ENCODE measurements around the gene SLC29A1. TPM values are rescaled to one million over a fixed set of nuclear protein-coding genes. Genes with fewer than 3 reads are reported as not detected.
A peak's percentile ranks its signal among the peaks of the same experiment; 100 is the strongest.
"Not testable (repeated sequence)": the region's sequence is repeated elsewhere in the genome, so short reads cannot be mapped to it uniquely, and the experiment has no call there.

SLC29A1 gene
- total RNA-seq, 1 donor from 2014 or later: 12.8 TPM

DNA sequence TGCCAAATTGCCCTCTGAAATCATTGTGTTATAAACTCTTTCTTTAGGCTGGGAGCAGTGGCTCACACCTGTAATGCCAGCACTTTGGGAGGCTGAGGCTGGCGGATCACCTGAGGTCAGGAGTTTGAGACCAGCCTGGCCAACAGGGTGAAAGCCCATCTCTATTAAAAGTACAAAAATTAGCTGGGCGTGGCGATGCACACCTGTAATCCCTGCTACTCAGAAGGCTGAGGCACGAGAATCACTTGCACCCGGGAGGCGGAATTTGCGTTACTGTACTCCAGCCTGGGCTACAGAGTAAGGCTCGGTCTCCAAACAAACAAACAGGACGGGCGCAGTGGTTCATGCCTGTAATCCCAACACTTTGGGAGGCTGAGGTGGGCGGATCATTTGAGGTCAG lies 27.0 kb upstream of the SLC29A1 start:
- not testable (repeated sequence) for ATAC-seq

DNA sequence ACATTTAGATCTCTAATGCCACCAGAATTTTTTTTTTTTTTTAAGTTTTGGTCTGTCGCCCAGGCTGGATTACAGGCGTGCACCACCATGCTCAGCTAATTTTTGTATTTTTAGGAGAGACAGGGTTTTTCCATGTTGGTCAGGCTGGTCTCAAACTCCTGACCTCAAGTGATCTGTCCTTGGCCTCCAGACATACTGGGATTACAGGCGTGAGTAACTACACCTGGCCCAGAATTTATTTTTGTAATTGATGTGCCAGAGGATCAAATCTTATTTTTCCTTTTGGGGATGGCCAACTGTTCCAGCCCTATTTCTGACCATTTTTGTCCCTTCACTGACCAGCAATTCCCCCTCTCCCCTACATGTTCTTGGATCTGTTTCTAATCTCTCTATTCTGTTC lies 24.7 kb upstream of the SLC29A1 start:
- ATAC-seq: no peak

DNA sequence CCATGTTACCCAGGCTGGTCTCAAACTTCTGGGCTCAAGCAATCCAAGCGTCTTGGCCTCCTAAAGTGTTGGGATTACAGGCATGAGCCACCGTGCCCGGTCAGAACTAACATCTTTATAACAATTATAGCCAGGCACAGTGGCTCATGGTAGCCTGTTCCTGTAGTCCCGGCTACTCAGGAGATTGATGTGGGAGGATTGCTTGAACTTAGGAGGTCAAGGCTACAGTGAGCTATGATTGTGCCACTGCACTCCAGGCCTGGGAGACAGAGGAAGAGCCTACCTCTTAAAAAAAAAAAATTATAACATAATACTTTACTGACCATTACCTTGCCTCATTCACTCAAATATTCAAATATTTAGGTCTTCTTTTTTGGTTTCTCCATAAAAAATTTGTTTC lies 23.5 kb upstream of the SLC29A1 start:
- ATAC-seq: no peak

DNA sequence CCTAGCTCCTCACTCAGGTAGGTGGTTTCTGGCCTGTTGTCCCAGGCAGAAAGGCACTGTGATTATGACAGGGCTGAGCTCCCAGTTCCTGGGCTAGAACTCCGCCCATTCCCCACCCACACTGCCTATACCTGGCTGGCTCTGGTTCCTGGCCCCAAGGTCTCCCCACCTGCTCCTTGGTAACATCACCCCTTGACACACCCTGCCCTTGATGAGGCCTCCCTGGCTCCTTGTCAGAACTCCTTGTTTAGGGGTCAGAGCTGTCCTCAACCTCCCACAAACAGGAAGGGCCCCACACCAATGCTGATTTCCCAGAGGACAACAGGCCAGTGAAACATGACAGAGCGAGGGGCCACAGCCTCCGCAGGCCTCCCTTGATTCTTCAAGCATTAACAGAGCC lies 22.2 kb upstream of the SLC29A1 start:
- peak; percentile 94 for ATAC-seq

DNA sequence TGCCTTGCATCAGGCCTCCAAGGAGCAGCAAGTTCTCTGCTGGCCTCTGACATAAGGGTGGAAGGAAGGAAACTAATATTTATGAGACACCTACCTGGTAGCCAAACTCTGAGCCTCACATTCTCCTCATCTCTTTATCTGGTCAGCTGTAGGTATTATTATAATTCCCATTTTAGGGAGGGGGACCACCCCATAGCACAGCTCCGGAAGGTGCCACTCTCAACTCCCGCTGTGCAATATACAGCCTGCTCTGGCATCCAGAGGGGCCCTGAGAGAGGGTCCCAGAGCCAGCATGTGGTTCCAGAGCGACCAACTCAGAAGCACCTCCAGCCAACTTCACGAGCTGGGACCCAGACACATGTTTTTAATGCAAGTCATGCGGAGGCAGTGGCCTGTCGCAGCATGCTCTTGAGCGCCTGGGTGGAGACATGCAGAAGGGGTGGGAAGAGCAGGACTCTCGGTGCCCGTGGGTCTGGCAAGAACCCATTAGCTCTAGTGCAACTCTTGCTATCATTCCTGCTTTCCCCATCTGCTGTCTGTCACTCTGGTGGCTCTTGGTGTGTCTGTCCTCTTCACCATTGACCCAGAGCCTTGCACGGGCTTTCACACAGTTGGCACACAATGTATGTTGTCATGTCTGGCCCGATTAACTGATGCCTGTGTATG lies 21.6 kb upstream of the SLC29A1 start:
- ATAC-seq: peak; percentile 89

DNA sequence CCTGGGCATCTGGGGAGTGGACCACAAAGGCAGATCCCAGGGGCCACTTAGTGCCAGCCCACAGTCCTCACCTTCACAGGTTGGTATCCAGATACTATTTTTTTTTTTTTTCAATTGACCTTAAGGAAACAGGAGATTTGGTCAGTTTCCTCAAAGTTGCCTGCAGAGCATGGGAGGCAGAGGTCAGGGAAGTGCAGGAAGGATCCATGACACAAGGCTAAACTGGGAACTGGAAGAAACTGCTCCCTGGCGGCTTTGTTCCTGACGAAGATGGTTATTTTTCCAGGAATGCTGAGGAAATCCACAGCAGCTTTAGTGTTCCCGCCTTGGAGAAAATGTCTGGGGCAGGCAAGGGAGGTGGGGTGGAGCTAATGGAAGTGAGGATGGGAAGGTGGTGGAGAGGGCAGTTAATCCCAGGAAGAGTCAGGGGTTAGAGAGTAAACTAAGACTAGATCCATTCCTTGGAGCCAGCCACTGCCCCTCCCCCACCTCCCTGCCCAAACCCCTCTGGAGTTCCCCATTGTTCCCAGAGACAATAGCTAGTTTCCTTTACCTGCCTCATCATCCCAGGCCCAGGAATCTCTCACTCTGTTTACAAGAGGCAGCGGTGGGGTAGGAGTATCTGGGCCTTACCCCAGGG lies 20.9 kb upstream of the SLC29A1 start:
- ATAC-seq: no peak

DNA sequence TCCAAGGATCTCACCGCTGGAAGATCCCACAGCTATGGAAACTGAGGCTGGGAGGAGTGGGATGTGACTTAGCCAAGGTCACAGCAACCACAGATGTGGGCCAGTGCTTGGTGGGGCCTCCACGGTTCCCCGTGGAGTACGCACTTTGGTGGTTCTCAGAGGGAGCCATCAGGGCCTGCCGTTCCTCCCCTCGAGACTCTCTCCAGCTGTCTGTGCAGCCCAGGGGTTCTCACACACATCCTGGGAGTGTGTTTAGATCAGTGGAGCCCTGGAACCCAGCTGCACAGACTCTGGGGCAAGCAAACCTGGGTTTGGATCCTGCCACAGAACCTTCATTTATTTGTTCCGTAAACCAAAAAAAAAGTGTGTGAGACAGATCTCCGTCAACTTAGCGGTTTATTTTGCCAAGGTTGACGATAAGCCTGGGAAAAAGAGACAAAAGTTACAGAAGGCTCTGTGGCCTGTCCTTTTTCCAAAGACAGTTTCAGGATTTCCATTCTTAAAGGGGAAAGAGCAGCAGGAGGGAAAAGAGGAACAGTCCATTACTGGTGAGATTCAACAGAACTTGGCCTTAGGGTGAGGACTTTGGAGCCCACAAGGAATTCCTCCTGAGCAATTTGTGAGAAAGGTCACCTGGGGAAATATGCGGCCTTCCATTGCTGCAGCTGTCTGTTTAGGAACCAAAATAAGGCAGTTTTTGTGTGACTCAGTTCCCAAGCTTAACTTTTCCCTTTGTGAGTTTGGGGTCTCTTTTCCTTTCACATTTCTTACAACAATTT lies 20.2 kb upstream of the SLC29A1 start:
- no peak for ATAC-seq

DNA sequence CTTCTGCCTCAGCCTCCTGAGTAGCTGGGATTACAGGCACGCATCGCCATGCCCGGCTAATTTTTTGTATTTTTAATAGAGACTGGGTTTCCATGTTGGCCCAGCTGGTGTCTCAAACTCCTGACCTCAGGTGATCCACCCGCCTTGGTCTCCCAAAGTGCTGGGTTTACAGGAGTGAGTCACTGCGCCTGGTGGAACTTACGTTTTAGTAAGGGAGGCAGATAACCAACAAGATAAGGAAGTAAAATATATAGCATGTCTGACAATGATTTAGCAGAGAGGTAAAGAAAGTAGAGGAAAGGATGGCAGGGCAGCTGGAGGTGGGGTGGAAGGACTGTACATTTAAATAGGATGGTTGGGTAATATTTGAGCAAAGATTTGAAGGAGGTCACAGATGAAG lies 19.4 kb upstream of the SLC29A1 start:
- ATAC-seq: no peak

DNA sequence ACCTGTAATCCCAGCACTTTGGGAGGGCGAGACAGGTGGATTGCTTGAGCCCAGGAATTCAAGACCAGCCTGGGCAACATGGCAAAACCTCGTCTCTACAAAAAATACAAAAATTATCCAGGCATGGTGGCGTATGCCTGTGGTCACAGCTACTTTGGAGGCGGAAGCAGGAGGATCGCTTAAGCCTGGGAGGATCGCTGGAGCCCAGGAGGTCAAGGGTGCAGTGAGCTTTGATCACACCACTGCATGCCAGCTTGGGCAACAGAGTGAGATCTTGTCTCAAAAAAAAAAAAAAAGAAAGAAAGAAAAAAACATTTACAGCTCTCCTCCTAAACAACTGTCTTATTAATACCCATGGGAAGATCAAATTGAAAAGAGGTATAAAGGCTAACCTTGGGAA lies 15.4 kb upstream of the SLC29A1 start:
- ATAC-seq: no peak

DNA sequence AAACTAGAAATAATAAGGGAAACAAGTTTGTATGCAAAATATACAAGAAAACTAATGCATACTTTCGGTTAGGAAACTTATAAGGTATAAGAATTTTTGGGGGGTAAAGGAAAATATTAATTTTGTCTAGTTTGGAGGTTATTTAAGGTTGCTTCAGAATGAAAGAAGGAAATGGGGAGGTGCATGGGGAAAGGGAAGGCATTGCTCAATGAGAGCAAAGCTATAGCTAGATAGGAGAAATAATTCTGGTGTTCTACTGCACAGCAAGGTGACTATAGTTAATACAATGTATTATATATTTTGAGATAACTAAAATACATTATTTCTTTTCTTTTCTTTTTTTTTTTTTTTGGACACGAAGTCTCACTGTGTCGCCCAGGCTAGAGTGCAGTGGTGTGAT lies 12.1 kb upstream of the SLC29A1 start:
- no peak for ATAC-seq

DNA sequence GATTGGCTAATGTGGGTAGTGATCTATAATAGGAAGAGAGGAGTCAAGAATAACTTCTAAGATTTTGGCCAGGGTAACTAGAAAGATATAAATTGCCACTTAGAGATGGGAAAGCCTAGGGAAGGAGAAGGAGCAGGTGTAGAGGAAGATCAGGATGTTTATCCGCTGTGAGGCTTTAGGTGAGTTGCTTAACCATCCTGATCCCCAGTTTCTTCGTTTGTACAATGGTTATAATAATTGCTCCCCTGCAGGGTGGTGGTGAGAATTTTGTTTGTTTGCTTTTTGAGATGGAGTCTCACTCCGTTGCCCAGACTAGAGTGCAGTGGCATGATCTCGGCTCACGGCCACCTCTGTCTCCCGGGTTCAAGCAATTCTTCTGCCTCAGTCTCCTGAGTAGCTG lies 9.1 kb upstream of the SLC29A1 start:
- no peak for ATAC-seq

DNA sequence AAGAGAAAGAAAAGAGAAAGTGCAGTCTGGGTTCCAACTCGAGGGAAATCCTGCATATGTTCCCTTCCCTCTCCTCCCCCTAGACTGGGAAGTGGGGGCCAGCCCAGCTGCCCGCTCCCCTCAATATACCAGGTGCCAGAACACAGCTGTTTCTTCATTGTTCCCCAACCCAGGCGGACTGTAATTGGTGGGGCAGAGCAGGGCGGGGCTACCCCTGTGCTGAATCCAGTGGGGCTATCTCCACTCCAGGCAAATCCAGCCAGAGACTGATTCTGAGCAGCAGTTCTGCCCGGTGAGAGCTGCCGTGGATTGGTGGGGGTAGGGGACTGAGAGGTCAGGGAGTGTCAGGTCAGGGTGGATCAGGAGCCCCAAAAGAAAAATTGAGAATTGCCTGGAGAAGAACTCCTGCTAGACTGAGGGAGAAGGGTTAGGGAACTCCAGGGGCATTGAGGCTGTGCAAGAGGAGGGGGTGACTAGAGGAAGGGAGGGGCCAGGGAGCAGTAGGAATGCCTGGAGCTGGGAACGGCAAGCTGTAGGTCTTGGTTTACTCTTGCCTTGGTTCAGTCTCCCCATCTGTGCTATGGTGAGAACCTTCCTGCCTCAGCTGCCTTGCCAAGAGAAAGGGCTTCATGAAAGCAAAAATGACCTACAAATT lies 6.6 kb upstream of the SLC29A1 start, which contains the start of gene MYMX:
TSS of gene MYMX (plus strand) at position 250 of the 655 bp plus-strand sequence. CDS start 546 bp downstream, outside the sequence.
- ATAC-seq: no peak

DNA sequence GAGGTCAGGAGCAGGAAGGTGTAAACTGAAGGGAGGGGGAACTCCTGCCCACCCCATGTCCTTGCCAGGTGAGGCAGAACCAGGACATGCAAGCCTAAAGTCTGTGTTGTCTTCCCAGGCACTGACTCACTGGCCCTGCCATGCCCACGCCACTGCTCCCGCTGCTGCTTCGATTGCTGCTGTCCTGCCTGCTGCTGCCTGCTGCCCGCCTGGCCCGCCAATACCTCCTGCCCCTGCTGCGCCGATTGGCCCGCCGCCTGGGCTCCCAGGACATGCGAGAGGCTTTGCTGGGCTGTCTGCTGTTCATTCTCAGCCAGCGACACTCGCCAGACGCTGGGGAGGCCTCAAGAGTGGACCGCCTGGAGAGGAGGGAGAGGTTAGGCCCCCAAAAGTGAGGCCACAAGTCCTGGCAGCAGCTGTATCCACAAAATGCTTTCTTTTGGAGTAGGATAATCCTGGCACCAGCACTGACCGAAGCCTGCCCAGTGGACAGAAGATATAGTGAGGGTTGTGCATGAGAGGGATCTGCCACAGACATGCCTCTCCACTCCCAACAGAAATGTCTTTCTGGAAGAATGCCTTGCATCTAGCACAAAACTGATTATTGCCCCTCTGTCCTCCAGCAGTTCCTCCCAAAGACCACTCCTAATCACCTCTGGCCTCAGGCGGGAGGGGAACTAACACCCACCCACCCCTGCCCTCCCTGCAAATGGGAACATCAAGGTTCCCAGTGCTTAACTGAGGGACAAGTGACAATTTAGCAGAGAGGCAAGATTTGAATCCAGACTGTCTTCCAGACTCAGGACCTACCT lies 5.9 kb upstream of the SLC29A1 start:
- no peak for ATAC-seq

DNA sequence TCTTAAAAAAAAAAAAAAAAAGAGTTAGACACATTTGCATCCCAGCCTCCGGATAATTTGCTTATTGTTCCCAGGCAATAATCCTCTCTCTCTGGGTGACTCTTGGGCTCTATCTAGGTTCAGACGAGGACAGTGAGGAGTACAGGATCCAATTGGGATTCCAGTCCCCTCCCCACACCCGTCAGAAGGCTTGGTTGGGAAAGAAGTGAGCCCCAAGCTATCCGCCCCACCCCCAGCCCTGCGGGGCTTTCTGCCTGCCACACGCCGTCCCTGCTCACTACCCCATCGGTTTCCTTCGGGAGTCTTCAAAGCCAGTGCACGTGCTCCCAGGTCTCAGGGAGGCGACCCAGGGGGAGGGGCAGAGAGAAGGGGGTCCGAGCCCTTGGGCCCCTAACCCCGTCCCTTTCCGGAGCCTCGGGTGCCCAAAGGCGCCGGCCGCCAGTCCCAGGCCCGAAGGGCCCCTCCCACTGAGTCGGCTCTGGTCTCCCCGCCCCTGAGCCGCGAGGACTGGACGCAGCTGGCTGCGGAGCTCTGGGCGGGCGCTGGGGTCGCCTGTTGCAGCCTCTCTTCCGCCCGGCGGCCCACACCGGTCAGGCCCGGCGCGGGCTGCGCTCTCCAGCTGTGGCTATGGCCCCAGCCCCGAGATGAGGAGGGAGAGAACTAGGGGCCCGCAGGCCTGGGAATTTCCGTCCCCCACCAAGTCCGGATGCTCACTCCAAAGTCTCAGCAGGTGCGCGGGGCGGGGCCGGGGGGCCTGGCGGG lies 4.2 kb upstream of the SLC29A1 start:
- ATAC-seq: peak; percentile 23

DNA sequence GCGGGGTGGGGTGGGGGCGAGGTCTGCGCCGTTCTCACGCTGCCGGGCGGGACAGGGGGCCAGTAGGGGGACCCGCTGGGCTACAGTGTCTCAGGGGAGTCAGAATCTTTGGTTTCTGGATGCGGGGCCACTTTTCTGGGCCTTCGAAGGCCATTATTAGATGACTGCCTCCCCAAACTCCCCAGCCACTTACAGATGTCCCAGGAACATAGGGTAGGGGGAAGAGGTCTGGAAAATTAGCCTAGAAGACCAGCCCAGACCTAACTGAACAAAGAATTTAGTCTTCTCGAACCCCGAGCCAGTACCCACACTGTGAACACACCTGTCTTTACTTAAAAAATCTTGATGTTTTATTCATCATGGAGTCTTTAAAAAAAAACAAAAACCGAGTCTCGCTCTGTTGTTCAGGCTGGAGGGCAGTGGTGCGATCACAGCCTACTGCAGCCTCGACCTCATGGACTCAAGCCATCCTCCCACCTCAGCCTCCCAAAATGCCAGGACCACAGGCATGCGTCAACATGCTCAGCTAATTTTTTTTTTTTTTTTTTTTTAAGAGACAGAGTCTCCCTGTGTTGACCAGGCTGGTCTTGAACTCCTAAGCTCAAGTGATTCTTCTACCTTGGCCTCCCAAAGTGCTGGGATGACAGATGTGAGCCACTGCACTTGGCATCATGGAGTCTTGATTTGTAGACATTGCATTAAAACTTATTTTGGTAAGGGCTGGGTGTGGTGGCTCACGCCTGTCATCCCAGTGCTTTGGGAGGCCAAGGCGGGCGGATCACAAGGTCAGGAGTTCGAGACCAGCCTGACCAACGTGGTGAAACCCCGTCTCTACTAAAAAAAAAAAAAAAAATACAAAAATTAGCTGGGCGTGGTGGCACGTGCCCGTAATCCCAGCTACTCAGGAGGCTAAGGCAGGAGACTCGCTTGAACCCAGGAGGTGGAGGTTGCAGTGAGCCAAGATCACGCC lies 3.3 kb upstream of the SLC29A1 start:
- ATAC-seq: no peak

DNA sequence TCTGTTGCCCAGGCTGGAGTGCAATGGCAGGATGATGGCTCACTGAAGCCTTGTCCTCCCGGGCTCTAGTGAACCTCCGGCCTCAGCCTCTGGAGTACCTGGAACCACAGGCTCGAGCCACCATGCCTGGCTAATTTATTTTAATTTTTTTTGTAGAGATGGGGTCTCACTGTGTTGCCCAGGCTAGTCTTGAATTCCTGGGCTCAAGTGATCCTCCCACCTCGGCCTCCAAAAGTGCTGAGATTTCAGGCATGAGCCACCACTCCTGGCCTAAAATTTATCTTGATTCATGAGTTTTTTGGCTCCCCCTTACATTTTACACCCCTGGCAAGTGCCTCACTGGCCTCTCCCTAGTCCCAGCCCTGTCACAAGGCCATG lies 2.5 kb upstream of the SLC29A1 start:
- no peak for ATAC-seq

DNA sequence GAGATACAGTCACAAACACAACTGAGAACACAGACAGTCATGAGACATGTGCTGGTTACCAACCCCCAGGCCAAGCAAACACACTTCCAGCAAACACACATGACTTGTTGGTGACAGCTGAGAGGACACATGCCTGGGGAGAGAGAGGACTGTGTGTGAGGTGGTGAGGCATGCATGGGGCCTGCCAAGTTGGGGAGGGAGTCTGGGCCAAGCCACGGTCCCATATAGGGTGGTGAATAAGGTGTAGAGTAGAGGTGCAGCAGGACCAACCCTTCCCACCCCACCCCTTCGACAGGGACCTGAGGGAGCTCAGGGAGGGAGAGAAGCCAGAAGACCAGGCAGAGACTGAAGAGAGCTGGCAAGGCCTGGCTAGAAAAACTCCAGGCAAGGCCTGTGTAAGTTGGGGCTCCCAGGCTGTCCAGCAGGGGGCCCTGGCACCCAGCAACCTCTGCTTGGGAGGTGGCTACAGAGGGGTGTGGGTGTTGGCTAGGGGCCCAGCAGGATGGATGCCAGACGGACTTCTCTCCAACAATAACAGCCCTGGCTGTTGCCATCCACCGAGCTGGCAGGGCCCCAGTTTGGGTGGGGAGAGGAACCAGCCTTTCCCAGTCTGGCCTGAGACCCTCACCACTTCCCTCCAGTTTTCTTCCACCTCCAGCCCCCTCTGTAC lies 2.0 kb upstream of the SLC29A1 start:
- ATAC-seq: peak; percentile 79

DNA sequence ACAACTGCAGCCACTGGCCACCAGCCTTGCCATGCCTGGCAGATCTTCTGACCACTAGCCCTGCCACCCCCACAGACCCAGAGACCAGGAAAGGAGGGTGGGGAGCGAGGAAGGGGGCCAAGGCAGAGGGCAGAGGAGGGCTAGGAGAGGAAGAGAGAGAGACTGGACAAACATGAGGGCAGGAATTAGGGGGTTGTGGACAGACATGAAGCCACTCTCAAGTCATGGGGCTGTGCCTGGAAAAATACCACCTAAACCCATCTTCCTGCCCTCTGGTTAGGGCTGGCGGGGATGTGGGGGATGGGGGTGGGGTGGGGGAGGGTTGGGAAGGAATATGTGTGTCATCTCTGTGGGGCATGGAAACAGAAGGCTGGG lies 1.4 kb upstream of the SLC29A1 start:
- ATAC-seq: no peak

DNA sequence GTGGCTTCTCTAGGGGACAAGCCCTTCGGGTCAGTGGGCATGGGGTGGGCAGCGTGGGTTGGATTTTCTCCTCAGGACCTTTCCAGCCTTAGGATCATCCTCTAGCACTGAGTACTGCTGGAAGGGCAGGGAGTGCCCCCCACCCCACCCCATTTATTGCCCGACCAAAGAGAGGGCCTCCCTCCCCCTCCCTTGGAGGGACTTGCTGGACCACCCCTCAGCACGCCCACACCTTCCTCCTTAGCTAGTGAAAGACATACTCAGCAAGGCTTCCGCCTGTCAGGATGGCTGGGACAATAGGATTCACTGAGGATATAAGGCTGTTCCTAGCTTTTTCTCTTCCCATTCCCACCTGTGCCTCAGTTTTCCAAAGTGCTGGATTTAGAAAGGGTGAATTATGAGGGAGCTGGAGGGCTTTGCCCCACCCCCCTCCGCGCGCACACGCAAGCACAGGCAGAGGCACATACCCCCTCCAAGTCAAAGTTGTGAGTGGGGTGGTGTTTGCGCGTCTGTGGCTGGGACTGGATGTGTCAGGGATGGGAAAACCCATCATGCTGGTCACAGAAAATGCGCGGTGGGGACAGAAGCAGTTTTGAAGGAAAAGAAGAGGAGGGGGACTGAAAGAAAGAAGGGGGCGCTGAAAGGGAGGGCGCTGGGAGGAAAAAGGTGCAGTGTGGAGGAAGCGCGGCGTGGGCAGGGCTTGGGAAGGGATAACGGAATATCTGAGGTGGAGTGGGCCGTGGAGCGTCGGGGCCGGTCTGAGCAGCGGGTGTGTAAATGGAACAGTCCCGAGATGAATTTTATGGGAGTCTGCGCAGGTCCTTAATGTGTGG lies 693 bp upstream of the SLC29A1 start:
- ATAC-seq: no peak

Measured in esophagus mucosa (tissue), 1 donor.